GM23338 (cell line): ENCODE data around the gene RTP5. TPM values are rescaled to one million over a fixed set of nuclear protein-coding genes. Genes with fewer than 3 reads are reported as not detected.

Experiments
- ATAC-seq: fragments of 200-7000 bp; cut with Tn5 transposase; 3 replicates; pipeline ENCODE4 v1.9.1; 2020
- DNase-seq: peaks from one replicate; pipeline ENCODE4 v3.0.0-alpha.2; 2015; ENCODE audit warnings: low spot score
- H2AFZ ChIP-seq: fragments of 200-600 bp; sonication (generic); 2 replicates; pipeline ENCODE4 v1.8.0; 2016; ENCODE audit warnings: antibody characterized with exemption, mild to moderate bottlenecking, moderate library complexity
- H3F3A ChIP-seq: fragments of 200-600 bp; sonication (generic); replicated peaks from 2 replicates; pipeline ENCODE4 v1.8.0; 2017; ENCODE audit warnings: antibody characterized with exemption, mixed run types, low read depth
- H3K27ac ChIP-seq: fragments of 200-600 bp; sonication (generic); 2 replicates; pipeline ENCODE4 v1.6.1; 2016; ENCODE audit warnings: low read depth
- H3K27me3 ChIP-seq: fragments of 200-600 bp; sonication (generic); 2 replicates; pipeline ENCODE4 v1.8.0; 2016; ENCODE audit warnings: mild to moderate bottlenecking, mixed run types, moderate library complexity; ENCODE audit not compliant: insufficient read depth
- H3K36me3 ChIP-seq: fragments of 200-600 bp; sonication (generic); 2 replicates; pipeline ENCODE4 v1.8.0; 2016; ENCODE audit warnings: mild to moderate bottlenecking; ENCODE audit not compliant: insufficient read depth
- H3K4me1 ChIP-seq: fragments of 200-600 bp; sonication (generic); 2 replicates; pipeline ENCODE4 v1.8.0; 2016; ENCODE audit warnings: mild to moderate bottlenecking, moderate library complexity; ENCODE audit not compliant: insufficient read depth
- H3K4me2 ChIP-seq: fragments of 200-600 bp; sonication (generic); 2 replicates; pipeline ENCODE4 v1.7.1; 2017; ENCODE audit warnings: mixed run types
- H3K4me3 ChIP-seq: fragments of 200-600 bp; sonication (generic); 2 replicates; pipeline ENCODE4 v1.6.1; 2016; ENCODE audit warnings: mixed run types
- H3K79me2 ChIP-seq: fragments of 200-600 bp; sonication (generic); replicated peaks from 2 replicates; pipeline ENCODE4 v1.8.0; 2017; ENCODE audit warnings: mild to moderate bottlenecking; ENCODE audit not compliant: insufficient read depth
- H3K9me2 ChIP-seq: fragments of 200-600 bp; sonication (generic); 2 replicates; pipeline ENCODE4 v1.8.0; 2017; ENCODE audit not compliant: insufficient read depth
- H4K20me1 ChIP-seq: fragments of 200-600 bp; sonication (generic); replicated peaks from 2 replicates; pipeline ENCODE4 v1.8.0; 2017; ENCODE audit warnings: mild to moderate bottlenecking; ENCODE audit not compliant: insufficient read depth
- H3K27ac Mint-ChIP-seq: 2 replicates; pipeline ENCODE4 v1.8.0; 2020; ENCODE audit warnings: inconsistent platforms, mild to moderate bottlenecking, moderate library complexity, mixed read lengths
- H3K27me3 Mint-ChIP-seq: 3 replicates; pipeline ENCODE4 v1.8.0; 2022; ENCODE audit warnings: low read depth, mild to moderate bottlenecking, moderate library complexity, mixed read lengths, inconsistent platforms; ENCODE audit not compliant: insufficient read depth, poor library complexity
- H3K36me3 Mint-ChIP-seq: 3 replicates; pipeline ENCODE4 v1.8.0; 2021; ENCODE audit warnings: low read depth, mild to moderate bottlenecking, inconsistent platforms, moderate library complexity, mixed read lengths
- H3K4me1 Mint-ChIP-seq: 3 replicates; pipeline ENCODE4 v1.8.0; 2020; ENCODE audit warnings: mild to moderate bottlenecking, inconsistent platforms, mixed read lengths
- H3K4me3 Mint-ChIP-seq: 3 replicates; pipeline ENCODE4 v1.8.0; 2021; ENCODE audit warnings: moderate library complexity, mild to moderate bottlenecking, inconsistent platforms, mixed read lengths
- H3K9me3 Mint-ChIP-seq: 3 replicates; pipeline ENCODE4 v1.8.0; 2020; ENCODE audit warnings: moderate library complexity, mild to moderate bottlenecking, inconsistent platforms, mixed read lengths
- CREB1 ChIP-seq: fragments of 250-450 bp; sonication (Bioruptor Pico); IDR thresholded peaks from 2 replicates; pipeline ENCODE4 v1.5.0; 2020; ENCODE audit warnings: low read depth, mild to moderate bottlenecking, moderate library complexity
- ETS1 ChIP-seq: IDR thresholded peaks from 2 replicates; pipeline ENCODE4 v1.6.1; 2016; ENCODE audit warnings: antibody characterized with exemption
- JUNB ChIP-seq: IDR thresholded peaks from one replicate; pipeline ENCODE4 v1.6.1; 2016; ENCODE audit warnings: antibody characterized with exemption; ENCODE audit not compliant: unreplicated experiment
- NANOG ChIP-seq: IDR thresholded peaks from 2 replicates; pipeline ENCODE4 v1.6.1; 2016; ENCODE audit warnings: antibody characterized with exemption, borderline replicate concordance
- REST ChIP-seq: IDR thresholded peaks from one replicate; pipeline ENCODE4 v1.6.1; 2018; ENCODE audit warnings: antibody characterized with exemption; ENCODE audit not compliant: unreplicated experiment
- ZNF114 ChIP-seq: fragments of 250-450 bp; sonication (Bioruptor Pico); IDR thresholded peaks from 2 replicates; pipeline ENCODE4 v1.5.0; 2020; ENCODE audit warnings: mild to moderate bottlenecking, moderate library complexity
- polyA plus RNA-seq: library from polyadenylated mRNA; unstranded; fragments of >200 nt; fragmentation: Nextera tagmentation; extraction: Ambion mirVana; gene quantifications from 2 replicates; pipeline ENCODE4 v1.2.1, GENCODE V29; 2016
- total RNA-seq: library from RNA; depleted of rRNA; stranded (reverse); fragments of >200 nt; shearing (Covaris generic); gene quantifications from 2 replicates; pipeline ENCODE4 v1.2.3, GENCODE V29; 2014
- TF ChIP-seq, protein P1 (sequence below): fragments of 250-450 bp; sonication (Bioruptor Pico); IDR thresholded peaks from 2 replicates; pipeline ENCODE4 v1.5.0; 2020; ENCODE audit warnings: mild to moderate bottlenecking, moderate library complexity
- TF ChIP-seq, protein P2 (sequence below), 2 experiments: fragments of 200-600 bp in 1 of 2; sonication (generic) in 1 of 2; conservative IDR thresholded peaks; 2 replicates each; pipeline versions ENCODE4 v1.5.1 to v1.6.1; 2016 to 2017; ENCODE audit warnings: antibody characterized with exemption in 2 of 2, low read depth in 2 of 2, mild to moderate bottlenecking in 2 of 2, moderate library complexity in 1 of 2

Gene RTP5
- total and polyA plus RNA-seq, 2 experiments from 2014 or later, result not detected

- H3K4me1 Mint-ChIP-seq, result peaks cover 20% of the 10 kb centered on the region
- Histone ChIP-seq H4K20me1 (no peaks in the 10 kb centered on the region), H3K4me1 (peaks cover 18% of the 10 kb centered on the region), H3F3A (0 out of 2 replicates have a peak, but pooled peaks cover 2% of the 10 kb centered on the region), H3K27me3 (no peaks in the 10 kb centered on the region), H2AFZ (no peak overlapping the region), H3K4me3 (no peak overlapping the region), H3K27ac (no peak overlapping the region), H3K36me3 (no peaks in the 10 kb centered on the region), H3K79me2 (no peaks in the 10 kb centered on the region), H3K9me2 (no peaks in the 10 kb centered on the region), H3K4me2 (no peak overlapping the region)
- no peak overlapping the region for H3K27ac Mint-ChIP-seq
- no peaks in the 10 kb centered on the region; the same call in 1 of the 3 replicates for H3K9me3 Mint-ChIP-seq
- no peak overlapping the region for H3K4me3 Mint-ChIP-seq
- DNase-seq (no peak), ATAC-seq (no peak)
- H3K27me3 Mint-ChIP-seq, result peaks cover 2% of the 10 kb centered on the region
- H3K36me3 Mint-ChIP-seq, result no peaks in the 10 kb centered on the region; the same call in 2 of the 3 replicates
- TF ChIP-seq, protein P1, sequence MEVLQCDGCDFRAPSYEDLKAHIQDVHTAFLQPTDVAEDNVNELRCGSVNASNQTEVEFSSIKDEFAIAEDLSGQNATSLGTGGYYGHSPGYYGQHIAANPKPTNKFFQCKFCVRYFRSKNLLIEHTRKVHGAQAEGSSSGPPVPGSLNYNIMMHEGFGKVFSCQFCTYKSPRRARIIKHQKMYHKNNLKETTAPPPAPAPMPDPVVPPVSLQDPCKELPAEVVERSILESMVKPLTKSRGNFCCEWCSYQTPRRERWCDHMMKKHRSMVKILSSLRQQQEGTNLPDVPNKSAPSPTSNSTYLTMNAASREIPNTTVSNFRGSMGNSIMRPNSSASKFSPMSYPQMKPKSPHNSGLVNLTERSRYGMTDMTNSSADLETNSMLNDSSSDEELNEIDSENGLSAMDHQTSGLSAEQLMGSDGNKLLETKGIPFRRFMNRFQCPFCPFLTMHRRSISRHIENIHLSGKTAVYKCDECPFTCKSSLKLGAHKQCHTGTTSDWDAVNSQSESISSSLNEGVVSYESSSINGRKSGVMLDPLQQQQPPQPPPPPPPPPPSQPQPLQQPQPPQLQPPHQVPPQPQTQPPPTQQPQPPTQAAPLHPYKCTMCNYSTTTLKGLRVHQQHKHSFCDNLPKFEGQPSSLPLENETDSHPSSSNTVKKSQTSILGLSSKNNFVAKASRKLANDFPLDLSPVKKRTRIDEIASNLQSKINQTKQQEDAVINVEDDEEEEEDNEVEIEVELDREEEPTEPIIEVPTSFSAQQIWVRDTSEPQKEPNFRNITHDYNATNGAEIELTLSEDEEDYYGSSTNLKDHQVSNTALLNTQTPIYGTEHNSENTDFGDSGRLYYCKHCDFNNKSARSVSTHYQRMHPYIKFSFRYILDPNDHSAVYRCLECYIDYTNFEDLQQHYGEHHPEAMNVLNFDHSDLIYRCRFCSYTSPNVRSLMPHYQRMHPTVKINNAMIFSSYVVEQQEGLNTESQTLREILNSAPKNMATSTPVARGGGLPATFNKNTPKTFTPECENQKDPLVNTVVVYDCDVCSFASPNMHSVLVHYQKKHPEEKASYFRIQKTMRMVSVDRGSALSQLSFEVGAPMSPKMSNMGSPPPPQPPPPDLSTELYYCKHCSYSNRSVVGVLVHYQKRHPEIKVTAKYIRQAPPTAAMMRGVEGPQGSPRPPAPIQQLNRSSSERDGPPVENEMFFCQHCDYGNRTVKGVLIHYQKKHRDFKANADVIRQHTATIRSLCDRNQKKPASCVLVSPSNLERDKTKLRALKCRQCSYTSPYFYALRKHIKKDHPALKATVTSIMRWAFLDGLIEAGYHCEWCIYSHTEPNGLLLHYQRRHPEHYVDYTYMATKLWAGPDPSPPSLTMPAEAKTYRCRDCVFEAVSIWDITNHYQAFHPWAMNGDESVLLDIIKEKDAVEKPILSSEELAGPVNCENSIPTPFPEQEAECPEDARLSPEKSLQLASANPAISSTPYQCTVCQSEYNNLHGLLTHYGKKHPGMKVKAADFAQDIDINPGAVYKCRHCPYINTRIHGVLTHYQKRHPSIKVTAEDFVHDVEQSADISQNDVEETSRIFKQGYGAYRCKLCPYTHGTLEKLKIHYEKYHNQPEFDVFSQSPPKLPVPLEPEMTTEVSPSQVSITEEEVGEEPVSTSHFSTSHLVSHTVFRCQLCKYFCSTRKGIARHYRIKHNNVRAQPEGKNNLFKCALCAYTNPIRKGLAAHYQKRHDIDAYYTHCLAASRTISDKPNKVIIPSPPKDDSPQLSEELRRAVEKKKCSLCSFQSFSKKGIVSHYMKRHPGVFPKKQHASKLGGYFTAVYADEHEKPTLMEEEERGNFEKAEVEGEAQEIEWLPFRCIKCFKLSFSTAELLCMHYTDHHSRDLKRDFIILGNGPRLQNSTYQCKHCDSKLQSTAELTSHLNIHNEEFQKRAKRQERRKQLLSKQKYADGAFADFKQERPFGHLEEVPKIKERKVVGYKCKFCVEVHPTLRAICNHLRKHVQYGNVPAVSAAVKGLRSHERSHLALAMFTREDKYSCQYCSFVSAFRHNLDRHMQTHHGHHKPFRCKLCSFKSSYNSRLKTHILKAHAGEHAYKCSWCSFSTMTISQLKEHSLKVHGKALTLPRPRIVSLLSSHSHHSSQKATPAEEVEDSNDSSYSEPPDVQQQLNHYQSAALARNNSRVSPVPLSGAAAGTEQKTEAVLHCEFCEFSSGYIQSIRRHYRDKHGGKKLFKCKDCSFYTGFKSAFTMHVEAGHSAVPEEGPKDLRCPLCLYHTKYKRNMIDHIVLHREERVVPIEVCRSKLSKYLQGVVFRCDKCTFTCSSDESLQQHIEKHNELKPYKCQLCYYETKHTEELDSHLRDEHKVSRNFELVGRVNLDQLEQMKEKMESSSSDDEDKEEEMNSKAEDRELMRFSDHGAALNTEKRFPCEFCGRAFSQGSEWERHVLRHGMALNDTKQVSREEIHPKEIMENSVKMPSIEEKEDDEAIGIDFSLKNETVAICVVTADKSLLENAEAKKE (CRISPR knock-in tag), result no peak
- TF ChIP-seq ETS1 (no peak), JUNB (no peak), CREB1 (CRISPR knock-in tag) (no peak), NANOG (no peak), REST (no peak), ZNF114 (CRISPR knock-in tag) (no peak)
- TF ChIP-seq, protein P2, sequence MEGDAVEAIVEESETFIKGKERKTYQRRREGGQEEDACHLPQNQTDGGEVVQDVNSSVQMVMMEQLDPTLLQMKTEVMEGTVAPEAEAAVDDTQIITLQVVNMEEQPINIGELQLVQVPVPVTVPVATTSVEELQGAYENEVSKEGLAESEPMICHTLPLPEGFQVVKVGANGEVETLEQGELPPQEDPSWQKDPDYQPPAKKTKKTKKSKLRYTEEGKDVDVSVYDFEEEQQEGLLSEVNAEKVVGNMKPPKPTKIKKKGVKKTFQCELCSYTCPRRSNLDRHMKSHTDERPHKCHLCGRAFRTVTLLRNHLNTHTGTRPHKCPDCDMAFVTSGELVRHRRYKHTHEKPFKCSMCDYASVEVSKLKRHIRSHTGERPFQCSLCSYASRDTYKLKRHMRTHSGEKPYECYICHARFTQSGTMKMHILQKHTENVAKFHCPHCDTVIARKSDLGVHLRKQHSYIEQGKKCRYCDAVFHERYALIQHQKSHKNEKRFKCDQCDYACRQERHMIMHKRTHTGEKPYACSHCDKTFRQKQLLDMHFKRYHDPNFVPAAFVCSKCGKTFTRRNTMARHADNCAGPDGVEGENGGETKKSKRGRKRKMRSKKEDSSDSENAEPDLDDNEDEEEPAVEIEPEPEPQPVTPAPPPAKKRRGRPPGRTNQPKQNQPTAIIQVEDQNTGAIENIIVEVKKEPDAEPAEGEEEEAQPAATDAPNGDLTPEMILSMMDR (conservative IDR thresholded peaks at IDR 0.05; ENCODE audit: low read depth in 2 of 2), result no peak
Observed at GRCh38 chr2:241913703-241914102, 44.2 kb downstream of the RTP5 start.
